Prostate gland (tissue), 2 donors: ENCODE data around the gene GALNT7. TPM values are rescaled to one million over a fixed set of nuclear protein-coding genes. Genes with fewer than 3 reads are reported as not detected.

Source experiments
- DNase-seq: peaks from one replicate; pipeline ENCODE4 v3.0.0-alpha.2; 2019; ENCODE audit warnings: low spot score
- H3K27ac ChIP-seq, 2 donors: fragments of 200-600 bp; sonication (generic); 2 replicates each; pipeline ENCODE4 v1.5.1; 2017 to 2019
- H3K27me3 ChIP-seq: fragments of 200-600 bp; sonication (generic); replicated peaks from 2 replicates; pipeline ENCODE4 v1.5.1; 2019; ENCODE audit not compliant: insufficient read depth
- H3K36me3 ChIP-seq, 2 donors: fragments of 200-600 bp; sonication (generic); 1 replicate in 1 of 2; 2 replicates in 1 of 2; pipeline versions ENCODE4 v1.5.1 to v1.8.1; 2017 to 2019
- H3K4me1 ChIP-seq: fragments of 200-600 bp; sonication (generic); replicated peaks from 2 replicates; pipeline ENCODE4 v1.5.1; 2019
- H3K4me3 ChIP-seq, 2 donors: fragments of 200-600 bp; sonication (generic); 2 replicates each; pipeline ENCODE4 v1.5.1; 2017 to 2019
- H3K9me3 ChIP-seq: fragments of 200-600 bp; sonication (generic); 2 replicates; pipeline ENCODE4 v1.5.1; 2017
- CTCF ChIP-seq, 4 experiments: fragments of 200-600 bp in 2 of 4; fragments of 450-650 bp in 2 of 4; sonication (generic) in 2 of 4; IDR thresholded peaks; 1 replicate in 3 of 4; 2 replicates in 1 of 4; pipeline ENCODE4 v1.5.1; 2016 to 2019; ENCODE audit warnings: antibody characterized with exemption in 4 of 4, mild to moderate bottlenecking in 2 of 4, moderate library complexity in 2 of 4
- POLR2A ChIP-seq: fragments of 450-650 bp; IDR thresholded peaks from one replicate; pipeline ENCODE4 v1.6.1; 2016; ENCODE audit warnings: antibody characterized with exemption, mild to moderate bottlenecking
- POLR2AphosphoS5 ChIP-seq: sonication (generic); formaldehyde crosslinking; IDR thresholded peaks from one replicate; pipeline ENCODE4 v1.6.1; 2017; ENCODE audit warnings: antibody characterized with exemption
- whole genome bisulfite sequencing: methylation state at CpG from one replicate; pipeline ENCODE4 v1.1.5; 2018; 5-methylcytosine and 5-hydroxymethylcytosine counted together
- intact Hi-C: fragments of 100-400 bp; cut with DNase I; formaldehyde crosslinking; loops from one replicate; pipeline ENCODE4 v1.14.2; 2022
- total RNA-seq, 2 donors: library from RNA; depleted of rRNA; stranded (reverse); fragments of >200 nt; gene quantifications; one replicate each; pipeline ENCODE4 v1.1.0, GENCODE V29; 2016

GALNT7 gene
- total RNA-seq, 2 donors from 2014 or later: 45.5 to 109 TPM

DNA sequence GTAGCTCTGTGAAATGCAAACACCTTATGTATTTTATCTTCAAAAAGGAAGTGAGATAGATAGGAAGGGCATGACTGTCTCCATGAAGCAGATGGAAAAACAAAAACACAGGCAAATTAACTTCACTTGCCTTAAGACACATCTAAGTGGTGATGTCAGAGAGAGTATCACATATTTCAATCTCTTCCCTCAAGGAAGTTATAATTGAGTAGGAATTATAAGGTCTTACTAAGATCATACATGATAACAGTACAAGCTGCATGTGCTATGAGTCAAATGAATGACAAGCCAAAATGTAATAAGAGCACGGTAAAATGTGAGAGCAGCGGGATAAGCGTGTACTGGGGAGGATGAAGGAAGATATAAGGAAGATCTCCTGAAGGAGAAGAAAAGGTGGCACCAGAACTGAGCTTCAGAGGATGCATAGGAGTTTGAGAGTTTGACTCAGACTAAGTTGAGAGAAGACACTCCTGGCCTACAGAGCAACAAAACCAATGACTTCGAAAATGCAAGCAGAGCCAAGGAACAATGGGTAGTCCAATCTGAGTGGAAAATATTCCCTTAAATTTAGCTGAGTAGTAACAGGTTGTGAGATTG lies 43.3 kb upstream of the GALNT7 start:
- Histone ChIP-seq H3K27me3 (no peaks in the 10 kb centered on the region), H3K9me3 (no peaks in the 10 kb centered on the region), H3K36me3 (no peaks in the 10 kb centered on the region), H3K4me1 (no peaks in the 10 kb centered on the region), H3K4me3 (no peak overlapping the region), H3K27ac (no peak overlapping the region)
- intact Hi-C loops: no loop called here
- DNase-seq: no peak
- TF ChIP-seq CTCF (IDR thresholded peaks at IDR 0.05) (no peak), POLR2AphosphoS5 (no peak), POLR2A (no peak)
- 64% methylated on average over 4 of the region's 4 CpGs for WGBS

DNA sequence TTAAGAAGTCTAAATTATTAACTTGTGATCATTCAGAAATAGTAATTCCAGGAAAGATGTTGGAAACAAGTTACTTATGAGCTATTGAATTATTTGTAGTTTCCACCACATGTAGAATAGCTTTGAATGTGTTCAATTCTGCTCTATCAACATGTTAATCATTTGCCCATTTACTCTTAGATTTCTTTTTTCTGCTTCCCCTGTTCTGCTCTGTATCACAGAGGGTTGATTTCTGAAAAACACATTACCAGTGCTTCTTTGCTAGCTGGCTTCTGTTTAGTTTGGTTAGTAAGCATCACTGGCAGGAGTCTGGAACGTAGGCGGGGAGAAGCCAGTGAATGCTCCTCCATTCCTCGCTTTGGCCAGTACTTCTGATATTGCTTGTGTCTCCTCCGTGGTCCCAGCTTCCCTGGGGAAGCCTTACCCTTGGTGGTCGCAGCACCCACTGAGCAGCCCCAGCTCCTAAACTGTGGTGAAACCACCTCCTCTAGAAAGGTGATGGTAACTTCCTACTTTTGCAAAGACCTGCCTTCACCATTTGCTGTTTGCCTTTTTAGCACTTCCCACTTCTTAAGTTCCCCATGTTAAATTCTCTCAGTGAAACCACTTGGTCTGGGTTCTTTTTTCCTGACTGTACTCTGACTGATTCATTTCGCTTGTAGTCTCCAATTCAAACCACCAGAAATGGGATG lies 40.3 kb upstream of the GALNT7 start:
- H3K27ac ChIP-seq: no peak overlapping the region
- WGBS: 94% methylated on average over 6 of the region's 6 CpGs
- H3K4me1 ChIP-seq: no peaks in the 10 kb centered on the region
- H3K4me3 ChIP-seq: no peak overlapping the region
- DNase-seq: no peak
- intact Hi-C loops: no loop called here
- no peaks in the 10 kb centered on the region for H3K27me3 ChIP-seq
- TF ChIP-seq POLR2A (no peak), CTCF (IDR thresholded peaks at IDR 0.05) (no peak), POLR2AphosphoS5 (no peak)
- no peaks in the 10 kb centered on the region for H3K9me3 ChIP-seq
- H3K36me3 ChIP-seq: no peaks in the 10 kb centered on the region

- WGBS: 98% methylated on average over 5 of the region's 5 CpGs
- intact Hi-C loops: no loop called here
Observed at GRCh38 chr4:173130687-173131086, 37.9 kb upstream of the GALNT7 start.

GRCh38 chr4:173134426-173134825 lies 34.2 kb upstream of the GALNT7 start:
- Histone ChIP-seq H3K4me1 (no peaks in the 10 kb centered on the region), H3K36me3 (no peaks in the 10 kb centered on the region), H3K9me3 (no peaks in the 10 kb centered on the region), H3K4me3 (no peak overlapping the region), H3K27me3 (no peaks in the 10 kb centered on the region), H3K27ac (no peak overlapping the region)
- 97% methylated on average over 2 of the region's 2 CpGs for WGBS
- DNase-seq: no peak
- intact Hi-C loops: no loop called here
- TF ChIP-seq POLR2AphosphoS5 (no peak), CTCF (IDR thresholded peaks at IDR 0.05) (no peak), POLR2A (no peak)

More at GRCh38 chr4:173130687-173131086, 37.9 kb upstream of the GALNT7 start:
- H3K9me3 ChIP-seq: no peaks in the 10 kb centered on the region
- no peaks in the 10 kb centered on the region for H3K27me3 ChIP-seq
- no peaks in the 10 kb centered on the region for H3K4me1 ChIP-seq
- H3K36me3 ChIP-seq: no peaks in the 10 kb centered on the region
- DNase-seq: no peak
- no peak overlapping the region for H3K27ac ChIP-seq
- H3K4me3 ChIP-seq: no peak overlapping the region
- no peak for TF ChIP-seq POLR2A

GRCh38 chr4:173135241-173135847 lies 33.3 kb upstream of the GALNT7 start:
- intact Hi-C loops: no loop called here
- Histone ChIP-seq H3K4me1 (no peaks in the 10 kb centered on the region), H3K27ac (no peak overlapping the region), H3K36me3 (no peaks in the 10 kb centered on the region), H3K9me3 (no peaks in the 10 kb centered on the region), H3K4me3 (no peak overlapping the region), H3K27me3 (no peaks in the 10 kb centered on the region)
- no peak for DNase-seq
- TF ChIP-seq CTCF (IDR thresholded peaks at IDR 0.05) (no peak), POLR2A (no peak), POLR2AphosphoS5 (no peak)
- 97% methylated on average over 3 of the region's 3 CpGs for WGBS
